ENCODE measurements around the gene SORCS2. TPM values are rescaled to one million over a fixed set of nuclear protein-coding genes. Genes with fewer than 3 reads are reported as not detected.

The SORCS2 gene
- total RNA-seq, 1 donor from 2014 or later, result 13.4 TPM

DNA sequence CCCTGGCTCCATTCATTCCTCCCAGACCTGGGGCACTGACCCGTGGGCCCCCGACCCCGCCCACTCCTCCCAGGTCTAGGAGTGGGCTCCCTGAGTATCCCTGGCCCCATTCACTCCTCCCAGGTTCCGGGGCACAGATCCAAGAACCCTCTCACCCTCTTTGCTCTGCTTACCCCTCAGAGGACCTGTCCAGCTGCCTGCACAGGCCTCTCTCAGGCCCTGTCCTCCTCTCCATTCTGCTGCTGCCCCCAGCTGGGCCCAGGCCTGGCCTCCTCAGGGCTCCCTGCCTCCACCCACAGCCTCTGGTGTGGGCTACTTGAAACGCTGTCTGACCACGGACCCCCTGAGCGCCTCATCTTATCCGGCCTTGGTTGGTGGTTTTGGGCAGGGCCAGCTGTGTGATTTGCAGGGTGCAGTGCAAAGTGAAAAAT, 460.1 kb downstream of the SORCS2 start:
- DNase-seq (ENCODE audit: extremely low spot score, unreplicated experiment), result no peak
- TF ChIP-seq, protein P1, sequence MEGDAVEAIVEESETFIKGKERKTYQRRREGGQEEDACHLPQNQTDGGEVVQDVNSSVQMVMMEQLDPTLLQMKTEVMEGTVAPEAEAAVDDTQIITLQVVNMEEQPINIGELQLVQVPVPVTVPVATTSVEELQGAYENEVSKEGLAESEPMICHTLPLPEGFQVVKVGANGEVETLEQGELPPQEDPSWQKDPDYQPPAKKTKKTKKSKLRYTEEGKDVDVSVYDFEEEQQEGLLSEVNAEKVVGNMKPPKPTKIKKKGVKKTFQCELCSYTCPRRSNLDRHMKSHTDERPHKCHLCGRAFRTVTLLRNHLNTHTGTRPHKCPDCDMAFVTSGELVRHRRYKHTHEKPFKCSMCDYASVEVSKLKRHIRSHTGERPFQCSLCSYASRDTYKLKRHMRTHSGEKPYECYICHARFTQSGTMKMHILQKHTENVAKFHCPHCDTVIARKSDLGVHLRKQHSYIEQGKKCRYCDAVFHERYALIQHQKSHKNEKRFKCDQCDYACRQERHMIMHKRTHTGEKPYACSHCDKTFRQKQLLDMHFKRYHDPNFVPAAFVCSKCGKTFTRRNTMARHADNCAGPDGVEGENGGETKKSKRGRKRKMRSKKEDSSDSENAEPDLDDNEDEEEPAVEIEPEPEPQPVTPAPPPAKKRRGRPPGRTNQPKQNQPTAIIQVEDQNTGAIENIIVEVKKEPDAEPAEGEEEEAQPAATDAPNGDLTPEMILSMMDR (conservative IDR thresholded peaks at IDR 0.05), result no peak

DNA sequence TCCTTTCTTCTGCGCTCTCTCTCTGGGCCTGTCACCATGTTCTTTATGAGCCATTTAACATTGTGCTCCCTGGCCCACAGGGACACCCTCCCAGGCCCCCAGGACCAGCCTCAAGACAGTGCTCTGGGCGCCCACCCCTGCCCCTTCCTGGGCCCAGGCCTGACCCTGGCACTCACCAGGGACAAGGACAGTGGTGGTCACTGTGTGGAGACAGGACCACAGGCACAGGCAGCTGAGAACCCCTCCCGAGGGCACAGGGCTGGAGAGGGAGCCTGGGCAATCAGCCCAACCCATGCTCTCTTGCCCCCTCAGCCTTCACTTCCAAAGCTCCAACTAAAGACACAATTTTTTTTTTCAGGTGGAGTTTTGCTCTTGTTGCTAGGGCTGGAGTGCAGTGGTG, 460.6 kb downstream of the SORCS2 start:
- H3K27ac Mint-ChIP-seq, result peak overlapping the region; percentile 94
- TF ChIP-seq, protein P1 (conservative IDR thresholded peaks at IDR 0.05), result no peak
- DNase-seq (ENCODE audit: extremely low spot score, unreplicated experiment), result no peak
- H3K4me1 Mint-ChIP-seq (ENCODE audit: unreplicated experiment), result peaks cover 40% of the 10 kb centered on the region
- peaks cover 6% of the 10 kb centered on the region for H3K27me3 Mint-ChIP-seq
- H3K4me3 Mint-ChIP-seq, result peak overlapping the region; percentile 58
- no peaks in the 10 kb centered on the region for H3K36me3 Mint-ChIP-seq
- H3K9me3 Mint-ChIP-seq, result no peaks in the 10 kb centered on the region

More for the DNA sequence above, 460.1 kb downstream of the SORCS2 start:
- peak overlapping the region; percentile 58 for H3K4me3 Mint-ChIP-seq
- H3K27me3 Mint-ChIP-seq, result peaks cover 6% of the 10 kb centered on the region
- H3K36me3 Mint-ChIP-seq, result no peaks in the 10 kb centered on the region
- H3K27ac Mint-ChIP-seq, result peak overlapping the region; percentile 94
- peaks cover 43% of the 10 kb centered on the region for H3K4me1 Mint-ChIP-seq (ENCODE audit: unreplicated experiment)
- no peaks in the 10 kb centered on the region for H3K9me3 Mint-ChIP-seq

DNA sequence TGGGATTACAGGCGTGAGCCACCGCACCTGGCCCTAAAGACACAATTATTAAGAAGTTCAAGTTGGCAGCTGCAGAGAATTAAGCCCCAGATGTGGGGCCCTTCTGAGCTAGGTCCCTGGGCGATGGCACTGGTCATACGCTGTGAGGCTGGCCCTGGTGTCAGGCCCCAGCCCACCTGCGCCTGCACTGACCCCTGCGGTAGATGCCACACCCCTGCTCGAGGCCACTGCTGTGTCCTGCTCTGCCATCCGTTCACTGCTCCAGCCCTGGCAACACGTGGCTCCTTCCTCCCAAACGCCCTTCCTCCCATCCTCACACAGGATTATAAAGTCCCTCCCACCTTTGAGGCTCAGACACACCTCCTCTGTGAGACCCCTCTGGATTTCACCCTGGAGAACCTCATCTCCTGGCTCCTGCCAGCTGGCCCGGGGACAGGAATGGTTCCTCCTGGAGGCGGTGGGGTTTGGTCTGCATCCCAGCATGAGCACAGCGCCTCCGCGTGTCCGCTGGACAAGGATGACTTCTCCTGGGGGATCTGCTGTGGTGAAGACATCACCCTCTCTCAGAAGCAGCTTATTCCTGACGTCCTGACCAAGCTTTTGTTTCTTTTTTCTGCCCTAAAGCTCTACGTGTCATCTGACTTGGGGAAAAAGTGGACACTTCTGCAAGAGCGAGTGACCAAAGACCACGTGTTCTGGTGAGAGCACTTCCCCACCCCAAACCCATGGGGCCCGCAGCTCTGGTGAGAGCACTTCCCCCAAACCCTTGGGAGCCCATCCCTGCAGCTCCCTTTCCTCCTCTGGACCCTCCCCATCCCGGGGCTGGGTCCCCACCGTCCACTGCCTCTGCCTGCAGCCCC, 461.4 kb downstream of the SORCS2 start:
- Mint-ChIP-seq H3K36me3 (no peaks in the 10 kb centered on the region), H3K27ac (peak overlapping the region; percentile 94), H3K4me1 (ENCODE audit: unreplicated experiment) (peaks cover 40% of the 10 kb centered on the region), H3K9me3 (no peaks in the 10 kb centered on the region), H3K4me3 (no peak overlapping the region), H3K27me3 (peaks cover 6% of the 10 kb centered on the region)
- TF ChIP-seq, protein P1 (conservative IDR thresholded peaks at IDR 0.05), result no peak
- no peak for DNase-seq (ENCODE audit: extremely low spot score, unreplicated experiment)

DNA sequence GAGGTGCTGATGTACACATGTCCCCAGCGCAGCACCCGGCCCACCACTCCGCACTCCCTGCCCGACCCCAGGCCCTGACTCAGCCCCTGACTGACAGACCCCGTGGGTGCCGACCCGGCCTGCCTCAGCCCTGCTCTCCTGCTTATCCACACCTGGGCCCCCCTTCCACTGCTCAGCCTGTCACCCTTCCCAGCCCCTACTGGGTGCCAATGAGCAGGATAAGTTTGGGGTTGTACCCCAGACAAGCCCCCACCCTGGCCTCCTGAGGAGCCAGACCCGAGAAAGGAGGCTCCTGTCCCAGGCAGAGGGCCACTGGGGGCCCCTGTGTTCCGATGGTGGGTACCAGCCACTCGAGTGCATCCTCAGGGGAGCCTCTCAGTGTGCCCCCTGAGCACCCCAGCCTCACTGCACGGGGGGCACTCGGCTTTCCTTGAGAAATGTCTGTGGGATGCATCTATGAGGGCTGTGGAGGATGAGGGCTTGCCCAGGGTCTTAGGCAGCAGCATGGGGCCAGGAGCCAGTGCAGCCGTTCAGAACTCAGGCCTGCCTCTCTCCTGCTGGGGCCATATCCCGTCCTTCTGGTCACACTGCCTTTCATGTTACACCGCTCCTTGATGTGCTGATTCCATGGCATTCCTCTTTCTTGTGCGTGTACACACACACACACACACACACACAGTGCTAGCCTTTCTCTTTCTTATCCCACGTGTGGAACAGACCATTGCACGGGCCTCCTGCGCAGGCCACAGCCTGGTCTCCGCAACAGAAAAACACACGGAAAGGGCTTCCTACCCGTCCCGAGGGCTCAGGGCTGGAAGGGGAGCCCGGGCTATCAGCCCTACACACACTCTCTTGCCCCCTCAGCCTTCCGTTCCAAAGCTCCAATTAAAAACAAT, 462.5 kb downstream of the SORCS2 start:
- TF ChIP-seq, protein P1 (conservative IDR thresholded peaks at IDR 0.05), result no peak
- no peaks in the 10 kb centered on the region for H3K9me3 Mint-ChIP-seq
- H3K27me3 Mint-ChIP-seq, result peaks cover 5% of the 10 kb centered on the region
- H3K27ac Mint-ChIP-seq, result peak overlapping the region; percentile 90
- H3K4me3 Mint-ChIP-seq, result peak overlapping the region; percentile 69
- no peaks in the 10 kb centered on the region for H3K36me3 Mint-ChIP-seq
- peaks cover 37% of the 10 kb centered on the region for H3K4me1 Mint-ChIP-seq (ENCODE audit: unreplicated experiment)
- no peak for DNase-seq (ENCODE audit: extremely low spot score, unreplicated experiment)

DNA sequence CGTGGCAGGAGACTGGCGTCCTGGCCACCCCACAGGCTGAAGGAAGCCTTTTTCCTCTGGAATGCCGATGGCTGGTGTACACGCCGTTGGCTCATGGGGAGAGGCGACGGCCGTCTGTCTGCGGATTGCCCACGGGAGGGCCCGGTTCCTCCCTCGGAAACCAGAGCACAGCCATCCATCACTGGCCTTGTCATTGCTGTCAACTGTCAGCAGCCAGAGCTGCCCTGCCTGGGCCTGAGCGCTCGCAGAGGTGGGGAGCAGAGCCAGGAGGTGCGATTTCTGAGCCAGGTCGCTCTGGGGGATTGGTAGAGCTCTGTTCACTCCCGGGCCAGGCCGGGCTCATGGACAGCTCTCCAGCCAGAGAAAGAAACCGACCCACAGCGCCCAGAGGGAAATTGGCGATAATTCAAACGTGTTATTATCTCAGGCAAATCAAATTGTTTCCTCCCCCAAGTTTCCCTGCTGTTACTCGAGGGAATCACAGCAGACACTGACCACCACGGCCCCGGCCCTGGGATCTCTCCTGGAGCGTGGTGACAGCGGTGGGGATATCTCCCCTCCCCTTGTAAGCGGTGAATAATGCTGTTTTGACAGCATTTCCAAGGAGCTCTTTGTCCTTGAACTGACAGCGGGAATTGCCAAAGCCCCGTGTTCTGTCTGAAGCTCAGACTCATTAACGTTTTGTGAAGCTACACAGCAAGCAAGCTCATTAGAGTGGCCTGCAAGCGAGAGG, 463.3 kb downstream of the SORCS2 start:
- Mint-ChIP-seq H3K27ac (peak overlapping the region; percentile 90), H3K36me3 (no peaks in the 10 kb centered on the region), H3K27me3 (peaks cover 4% of the 10 kb centered on the region), H3K9me3 (no peaks in the 10 kb centered on the region), H3K4me3 (peak overlapping the region; percentile 69), H3K4me1 (ENCODE audit: unreplicated experiment) (peaks cover 33% of the 10 kb centered on the region)
- no peak for DNase-seq (ENCODE audit: extremely low spot score, unreplicated experiment)
- TF ChIP-seq, protein P1 (conservative IDR thresholded peaks at IDR 0.05), result peak; percentile 20
